ENCODE data around the gene CD79A.
A peak's percentile ranks its signal among the peaks of the same experiment; 100 is the strongest.

Gene CD79A

DNA sequence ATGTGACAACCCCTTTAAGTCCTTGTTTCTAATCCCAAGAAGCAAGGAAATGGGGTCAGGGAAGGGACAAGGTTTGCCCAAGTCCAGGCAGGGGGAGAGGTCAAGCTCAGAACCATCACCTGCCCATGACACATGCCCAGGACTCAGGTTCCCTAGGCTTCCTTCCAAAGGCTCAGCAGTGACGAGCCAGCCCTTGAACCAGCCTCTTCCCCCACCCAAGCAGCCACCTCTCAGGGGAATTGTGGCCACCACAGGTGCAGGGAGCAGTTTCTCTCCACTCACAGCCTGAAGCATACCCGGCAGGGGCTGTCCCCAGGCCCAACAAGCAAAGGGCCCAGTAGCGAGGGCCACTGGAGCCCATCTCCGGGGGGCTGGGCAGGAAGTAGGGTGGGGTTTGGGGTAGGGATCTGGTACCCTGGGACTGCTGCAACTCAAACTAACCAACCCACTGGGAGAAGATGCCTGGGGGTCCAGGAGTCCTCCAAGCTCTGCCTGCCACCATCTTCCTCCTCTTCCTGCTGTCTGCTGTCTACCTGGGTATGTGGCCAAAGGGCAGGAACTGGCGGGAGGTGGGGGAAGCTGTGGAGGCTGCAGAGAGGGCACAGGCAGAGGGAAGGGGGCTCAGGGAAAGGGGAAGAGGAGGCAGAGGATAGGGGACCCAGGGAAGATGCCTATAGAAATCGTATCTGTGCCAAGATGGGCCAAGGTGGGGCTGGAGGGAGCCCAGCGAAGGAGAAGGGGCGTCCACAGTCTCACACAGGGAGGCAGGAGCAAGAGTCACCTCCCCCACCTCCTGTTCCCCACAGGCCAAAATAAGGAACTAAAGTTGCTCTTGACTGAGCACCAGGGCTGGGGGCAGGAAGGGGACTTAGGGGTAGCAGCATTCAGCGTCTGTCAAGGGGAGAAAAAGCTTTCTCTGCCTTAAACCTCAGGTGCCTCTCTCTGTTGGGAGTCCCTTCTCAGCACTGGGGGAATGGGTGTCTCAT, at the start of gene CD79A:
Gene CD79A, plus strand, starts transcription at position 433 of the 986 bp plus-strand sequence. Its CDS starts 26 bp downstream, at position 459.
- DNase-seq (ENCODE audit: low read depth): no peak

DNA sequence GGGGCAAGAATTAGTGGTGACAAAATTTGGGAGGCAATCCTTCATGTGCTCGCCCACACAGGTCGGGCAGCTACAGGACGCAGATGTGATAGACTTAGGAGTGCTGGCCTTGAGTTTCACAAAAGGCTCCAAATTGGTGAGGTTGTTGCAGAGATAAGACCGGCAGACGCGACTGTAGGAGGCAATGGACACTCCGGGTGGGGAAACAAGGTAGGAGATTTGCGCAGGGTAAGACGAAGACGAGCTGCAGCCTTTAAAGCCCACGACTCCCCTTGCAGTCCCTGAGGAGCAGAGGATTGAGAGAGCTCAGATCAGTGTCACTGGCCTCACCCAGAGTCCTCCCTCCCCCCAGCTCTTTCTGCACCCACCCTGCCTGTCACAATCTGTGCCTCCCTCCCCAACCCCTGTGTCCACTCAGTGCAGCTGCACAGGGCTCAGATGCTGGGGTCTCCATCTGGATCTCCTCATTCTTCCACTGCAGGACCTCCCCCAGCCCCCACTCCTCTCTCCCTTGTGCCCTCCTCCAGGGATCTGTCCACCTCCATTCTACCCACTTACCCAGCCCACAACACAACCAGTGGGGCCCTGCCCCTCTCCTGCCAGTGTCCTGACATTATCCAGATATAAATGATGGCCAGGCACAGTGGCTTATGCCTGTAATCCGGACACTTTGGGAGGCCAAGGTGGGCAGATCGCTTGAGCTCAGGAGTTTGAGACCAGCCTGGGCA, 38.9 kb upstream of the CD79A start:
- no peak for DNase-seq (ENCODE audit: low read depth)

DNA sequence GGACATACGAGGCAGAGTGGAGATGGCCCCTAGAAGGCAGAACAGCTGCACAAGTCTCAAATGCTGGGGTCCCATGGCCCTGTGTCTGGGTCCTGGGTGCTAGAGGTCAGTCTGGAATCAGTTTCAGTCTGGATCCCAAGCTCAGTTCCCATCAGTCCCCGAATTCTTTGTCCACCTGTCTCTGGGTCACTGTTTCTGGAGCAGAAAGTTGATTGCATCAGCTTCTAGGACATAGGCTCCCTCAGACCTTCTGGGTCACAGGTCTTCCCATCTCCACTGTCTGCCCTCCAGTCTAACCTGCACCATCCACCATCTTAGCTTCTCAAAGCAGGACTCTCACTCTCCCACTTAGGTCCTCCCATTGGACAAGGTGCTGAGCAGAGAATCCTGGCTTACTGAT, 37.9 kb upstream of the CD79A start:
- no peak for DNase-seq (ENCODE audit: low read depth)

DNA sequence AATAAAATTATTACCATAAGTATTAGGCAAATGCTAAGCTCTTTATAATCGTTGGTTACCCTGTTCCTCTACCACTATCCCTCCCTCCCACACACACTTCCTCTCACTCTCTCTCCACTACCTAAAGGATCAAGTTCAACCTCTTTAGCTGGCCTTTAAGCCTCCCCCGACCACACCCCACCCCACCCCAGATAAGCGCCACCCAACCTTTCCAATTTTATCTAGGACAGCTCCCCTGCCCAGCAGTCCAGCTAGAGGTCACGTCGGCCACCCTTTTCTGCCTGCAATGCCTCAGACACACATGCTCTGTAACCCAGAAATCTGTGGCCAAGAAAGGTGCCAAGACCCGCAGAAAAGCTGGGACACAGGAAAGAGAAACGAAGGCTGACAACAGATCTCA, 33.7 kb upstream of the CD79A start:
- DNase-seq (ENCODE audit: low read depth): no peak

DNA sequence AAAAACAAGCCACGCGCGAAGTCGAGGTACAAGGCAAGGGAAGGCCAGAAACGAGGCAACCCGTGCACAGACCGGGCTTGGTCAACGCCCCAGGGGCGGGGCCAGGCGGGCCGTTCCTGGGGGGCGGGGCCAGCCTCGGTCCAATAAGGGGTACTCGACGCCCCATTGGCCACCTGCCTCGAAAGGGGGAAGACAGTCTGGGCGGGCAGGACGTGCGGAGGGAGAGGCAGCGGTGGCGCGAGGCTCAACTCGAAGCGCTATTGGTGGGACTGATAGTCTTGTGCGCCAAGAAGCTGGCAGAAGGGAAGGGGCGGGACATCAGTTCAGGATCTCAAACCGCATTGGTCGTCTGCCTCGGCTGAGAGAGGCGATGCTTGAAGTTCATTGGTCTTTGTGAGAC, 32.5 kb upstream of the CD79A start, which contains the start of gene LYPD4:
Gene LYPD4, minus strand, starts transcription at position 83 of the 400 bp plus-strand sequence. CDS start 5,398 bp downstream, outside the sequence.
- DNase-seq (ENCODE audit: low read depth): no peak

DNA sequence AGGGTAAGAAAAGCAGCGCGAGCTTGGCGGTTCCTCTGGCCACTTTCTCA, 32.3 kb upstream of the CD79A start, which contains the start of gene DMRTC2:
Gene DMRTC2, plus strand, starts transcription at position 42 of the 50 bp plus-strand sequence. CDS start 2,387 bp downstream, outside the sequence.
- DNase-seq (ENCODE audit: low read depth): no peak

DNA sequence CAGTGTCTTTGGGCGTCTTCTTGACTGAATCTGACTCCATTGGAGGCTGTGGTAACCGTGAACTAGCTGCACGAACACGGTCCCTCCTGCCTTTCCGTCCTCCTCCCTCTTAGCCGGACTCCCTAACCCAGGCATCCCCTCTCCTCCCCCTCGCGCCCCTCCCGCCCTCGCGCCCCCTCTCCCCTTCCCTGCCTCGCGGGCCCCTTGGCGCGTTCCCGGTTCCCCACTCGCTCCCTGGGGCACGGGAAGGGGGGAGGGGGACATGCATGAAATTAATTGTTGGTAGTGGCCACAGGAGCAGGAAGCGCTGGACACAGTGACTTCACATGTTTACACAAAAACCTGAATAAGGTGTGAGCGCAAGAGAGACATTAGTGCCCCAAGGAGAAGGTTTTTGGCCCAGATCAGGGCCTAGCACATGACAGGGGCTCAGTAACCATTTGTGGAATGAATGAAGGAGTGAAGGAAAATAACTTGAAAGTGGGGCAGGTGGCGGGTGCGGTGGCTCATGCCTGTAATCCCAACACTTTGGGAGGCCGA, 32.0 kb upstream of the CD79A start:
- no peak for DNase-seq (ENCODE audit: low read depth)

DNA sequence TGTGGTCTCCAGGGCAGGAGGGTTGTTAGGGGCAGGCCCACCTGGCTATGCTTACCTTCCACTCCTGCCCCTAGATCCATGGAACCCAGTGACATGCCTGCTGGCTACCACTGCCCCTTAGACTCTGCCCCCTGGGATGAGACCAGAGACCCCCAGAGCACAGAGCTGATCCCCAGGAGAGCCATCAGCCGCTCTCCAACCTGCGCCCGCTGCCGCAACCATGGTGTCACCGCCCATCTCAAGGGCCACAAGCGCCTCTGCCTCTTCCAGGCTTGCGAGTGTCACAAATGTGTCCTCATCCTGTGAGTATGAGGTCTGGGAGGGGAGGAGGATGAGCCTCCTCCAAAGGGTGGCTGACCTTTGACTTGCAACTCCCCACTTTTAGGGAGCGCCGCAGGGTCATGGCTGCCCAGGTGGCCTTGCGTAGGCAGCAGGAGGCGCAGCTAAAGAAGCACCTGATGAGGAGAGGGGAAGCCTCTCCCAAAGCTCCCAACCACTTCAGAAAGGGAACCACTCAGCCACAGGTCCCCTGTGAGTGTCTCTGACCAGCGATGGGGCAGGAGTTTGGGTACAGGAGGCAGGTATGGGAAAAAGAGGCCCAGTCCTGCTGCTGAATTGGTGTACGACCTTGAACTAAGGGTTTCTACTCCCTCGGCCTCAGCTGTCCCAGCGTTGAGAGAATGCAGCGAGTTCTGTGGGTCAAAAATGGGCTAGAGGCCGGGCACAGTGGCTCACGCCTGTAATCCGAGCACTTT, 29.6 kb upstream of the CD79A start:
- no peak for DNase-seq (ENCODE audit: low read depth)

DNA sequence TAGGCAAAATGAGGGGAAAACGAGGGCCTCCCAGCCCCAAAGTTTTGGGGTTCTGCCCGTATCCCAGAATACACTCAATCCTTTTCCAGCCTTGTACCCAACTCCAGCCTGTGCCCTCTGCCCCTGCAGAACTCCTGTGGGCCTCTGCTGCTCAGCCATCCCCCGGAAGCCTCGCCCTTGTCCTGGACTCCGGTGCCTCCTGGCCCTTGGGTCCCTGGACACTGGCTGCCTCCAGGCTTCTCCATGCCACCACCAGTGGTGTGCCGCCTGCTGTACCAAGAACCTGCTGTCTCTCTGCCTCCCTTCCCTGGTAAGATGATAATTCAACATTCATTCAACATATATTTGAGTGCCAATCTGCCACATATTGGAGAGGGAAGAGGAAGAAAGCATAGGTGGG, 28.4 kb upstream of the CD79A start:
- DNase-seq (ENCODE audit: low read depth): no peak

DNA sequence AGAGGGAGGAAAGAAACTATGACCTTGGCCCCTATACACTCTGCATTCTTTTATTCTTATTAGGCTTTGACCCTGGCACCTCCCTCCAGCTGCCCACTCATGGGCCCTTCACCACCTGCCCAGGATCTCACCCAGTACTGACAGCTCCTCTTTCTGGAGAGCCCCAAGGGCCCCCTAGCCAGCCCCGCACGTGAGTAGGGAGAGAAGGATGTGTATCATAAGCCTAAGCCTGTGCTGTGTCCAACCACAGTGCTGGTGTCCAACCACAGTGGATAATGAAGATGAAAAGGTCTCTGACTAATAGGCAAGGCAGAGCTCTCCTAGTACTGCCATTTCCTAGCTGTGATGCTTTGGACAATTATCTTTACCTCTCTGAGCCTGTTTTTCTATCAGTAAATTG, 28.0 kb upstream of the CD79A start:
- DNase-seq (ENCODE audit: low read depth): no peak

DNA sequence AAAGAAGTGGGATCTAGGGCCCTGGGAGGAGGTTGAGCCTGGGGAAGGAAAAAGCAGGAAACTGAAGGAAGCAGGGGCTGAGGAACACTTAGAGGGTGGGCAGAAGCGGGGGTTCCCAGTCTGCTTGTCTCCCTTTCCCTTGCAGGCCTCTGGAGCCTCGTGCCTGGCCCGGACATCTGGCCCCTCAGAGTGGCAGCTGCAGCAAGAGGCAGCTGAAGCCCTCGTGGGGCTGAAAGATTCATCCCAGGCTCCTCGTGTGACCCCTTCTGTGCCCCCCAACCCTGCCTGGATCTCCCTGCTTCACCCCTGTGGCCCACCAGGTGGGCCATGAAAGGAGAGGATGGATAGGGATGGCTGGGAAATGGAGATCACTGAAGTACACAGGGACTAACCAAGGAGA, 26.7 kb upstream of the CD79A start:
- DNase-seq (ENCODE audit: low read depth): no peak

DNA sequence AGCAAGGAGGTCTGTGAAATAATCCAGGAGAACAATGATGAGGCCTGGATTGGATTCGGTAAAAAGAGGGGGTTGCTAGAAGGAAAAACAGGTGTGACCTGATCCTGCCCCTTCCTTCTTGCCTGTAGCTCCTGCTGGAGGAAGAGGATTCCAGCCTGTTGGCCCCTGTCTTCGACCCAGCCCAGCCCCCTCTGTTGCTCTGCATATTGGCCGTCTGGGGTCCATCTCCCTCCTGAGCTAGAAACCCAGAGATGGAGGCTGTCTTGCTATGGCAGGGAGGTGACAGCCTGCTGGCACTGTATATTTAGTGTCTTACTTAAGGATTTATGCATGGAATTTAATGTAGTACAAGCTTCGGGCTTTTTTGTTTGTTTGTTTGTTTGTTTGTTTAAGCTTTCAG, 25.6 kb upstream of the CD79A start:
- DNase-seq (ENCODE audit: low read depth): no peak

DNA sequence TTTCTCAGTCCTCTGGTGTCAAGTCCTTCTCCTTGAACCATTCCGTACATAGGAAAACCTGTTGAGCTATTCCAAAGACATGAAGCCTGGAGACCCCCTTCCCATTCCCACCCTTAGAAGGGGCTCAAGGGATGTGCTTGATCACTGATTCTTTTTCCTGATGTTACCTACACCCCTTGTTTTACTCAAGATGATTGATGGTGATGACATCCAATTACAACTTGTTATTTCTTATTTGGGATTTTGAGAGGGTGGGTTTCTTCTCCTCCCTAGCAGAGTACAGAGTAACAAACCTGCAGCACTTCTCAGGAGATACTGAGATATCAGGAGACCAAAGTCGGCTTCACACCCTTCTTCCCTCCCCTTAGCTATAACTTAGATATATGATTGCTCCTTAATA, 23.7 kb upstream of the CD79A start:
- no peak for DNase-seq (ENCODE audit: low read depth)

DNA sequence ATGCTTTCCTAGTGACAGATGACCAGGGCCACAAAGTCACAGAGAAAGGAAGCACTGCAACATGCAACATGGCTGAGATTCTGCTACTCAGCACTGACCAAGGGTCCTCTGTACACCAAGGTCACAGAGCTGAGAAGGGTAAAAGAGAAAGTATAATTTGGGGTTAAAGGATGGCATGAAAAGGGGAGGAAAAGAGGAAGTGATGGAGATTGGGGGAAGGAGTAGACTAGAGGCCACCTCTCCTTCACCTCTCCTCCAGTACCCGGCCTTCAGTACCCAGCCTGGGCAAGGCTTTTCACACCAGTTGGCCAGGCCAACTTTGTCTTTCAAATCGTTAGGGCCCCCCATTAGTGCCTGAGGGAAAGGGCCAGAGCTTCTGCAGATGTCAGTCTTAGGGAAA, 23.3 kb upstream of the CD79A start:
- no peak for DNase-seq (ENCODE audit: low read depth)

DNA sequence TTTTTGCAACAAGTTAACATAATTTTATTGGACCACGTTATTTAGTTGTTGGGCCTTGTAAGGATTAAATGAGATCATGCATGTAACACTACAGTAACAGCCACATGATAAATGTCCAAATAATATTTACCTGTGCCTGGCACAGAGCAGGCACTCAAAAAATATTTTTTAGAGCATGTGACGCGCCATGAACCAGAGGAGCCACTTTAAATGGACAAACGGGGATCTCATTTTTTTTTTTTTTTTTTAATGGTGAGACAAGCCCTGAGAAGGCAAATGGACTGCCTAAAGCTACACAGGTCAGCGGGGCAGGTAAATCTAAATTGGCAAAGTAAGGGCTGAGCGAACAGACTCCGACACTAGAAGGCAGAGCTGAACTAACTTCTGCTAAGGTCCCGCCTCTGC, 17.9 kb upstream of the CD79A start:
- DNase-seq (ENCODE audit: low read depth): no peak

DNA sequence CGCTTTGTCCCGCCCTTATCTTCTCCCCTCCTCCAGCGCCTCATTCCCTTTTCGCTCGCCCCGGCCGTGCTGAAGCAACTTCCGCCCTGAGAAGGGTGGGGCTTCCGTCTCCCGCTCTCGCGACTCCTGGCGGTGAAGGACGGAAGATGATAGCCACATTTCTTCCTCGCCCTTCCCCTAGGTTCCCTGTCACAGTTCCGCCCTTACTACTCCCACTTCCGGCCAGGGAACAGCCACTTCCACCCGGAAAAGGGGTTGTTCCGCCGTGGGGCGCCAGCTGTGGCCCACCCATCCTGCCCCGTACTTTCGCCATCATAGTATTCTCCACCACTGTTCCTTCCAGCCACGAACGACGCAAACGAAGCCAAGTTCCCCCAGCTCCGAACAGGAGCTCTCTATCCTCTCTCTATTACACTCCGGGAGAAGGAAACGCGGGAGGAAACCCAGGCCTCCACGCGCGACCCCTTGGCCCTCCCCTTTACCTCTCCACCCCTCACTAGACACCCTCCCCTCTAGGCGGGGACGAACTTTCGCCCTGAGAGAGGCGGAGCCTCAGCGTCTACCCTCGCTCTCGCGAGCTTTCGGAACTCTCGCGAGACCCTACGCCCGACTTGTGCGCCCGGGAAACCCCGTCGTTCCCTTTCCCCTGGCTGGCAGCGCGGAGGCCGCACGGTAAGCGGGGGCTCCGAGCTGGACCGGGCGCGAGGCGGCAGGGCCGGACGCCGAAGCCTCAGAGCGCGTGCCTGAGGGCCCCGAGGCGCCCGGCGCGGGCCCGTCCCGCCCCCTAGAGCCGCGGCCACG, 17.3 kb upstream of the CD79A start, which contains the start of gene RPS19:
Gene RPS19, plus strand, starts transcription at position 638 of the 801 bp plus-strand sequence. CDS start 520 bp downstream, outside the sequence.
- DNase-seq (ENCODE audit: low read depth): peak; percentile 97

DNA sequence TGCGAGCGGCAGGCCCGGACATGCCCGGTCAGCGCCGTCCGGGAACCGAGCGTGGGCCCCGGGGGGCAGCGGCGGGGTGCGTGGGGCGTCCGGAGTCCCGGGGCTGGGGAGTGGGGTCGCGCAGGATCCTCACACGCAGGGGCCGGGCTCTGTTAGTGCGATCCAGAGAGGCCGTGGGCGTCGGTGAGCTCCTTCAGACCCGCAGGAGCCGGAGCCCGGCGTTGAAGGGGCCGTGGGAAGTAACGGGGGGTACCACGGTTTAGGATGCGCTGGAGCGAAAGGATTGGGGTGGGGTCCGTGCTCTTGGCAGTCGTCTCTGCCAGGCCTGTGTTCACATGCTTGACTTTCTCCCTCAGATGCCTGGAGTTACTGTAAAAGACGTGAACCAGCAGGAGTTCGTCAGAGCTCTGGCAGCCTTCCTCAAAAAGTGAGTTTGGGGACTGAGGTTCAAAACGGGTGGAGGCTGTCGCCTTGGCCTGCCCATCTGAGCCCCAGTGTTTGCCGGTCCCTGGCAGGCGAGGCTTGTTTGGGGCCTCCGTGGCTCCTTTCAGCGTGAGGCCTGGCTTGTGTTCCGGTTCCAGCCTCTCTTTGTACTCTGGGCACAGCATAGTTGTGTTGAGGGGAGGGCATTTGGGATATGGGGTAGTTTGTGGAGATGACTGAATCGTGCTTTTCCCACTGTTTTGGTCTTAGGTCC, 16.5 kb upstream of the CD79A start:
- DNase-seq (ENCODE audit: low read depth): no peak

DNA sequence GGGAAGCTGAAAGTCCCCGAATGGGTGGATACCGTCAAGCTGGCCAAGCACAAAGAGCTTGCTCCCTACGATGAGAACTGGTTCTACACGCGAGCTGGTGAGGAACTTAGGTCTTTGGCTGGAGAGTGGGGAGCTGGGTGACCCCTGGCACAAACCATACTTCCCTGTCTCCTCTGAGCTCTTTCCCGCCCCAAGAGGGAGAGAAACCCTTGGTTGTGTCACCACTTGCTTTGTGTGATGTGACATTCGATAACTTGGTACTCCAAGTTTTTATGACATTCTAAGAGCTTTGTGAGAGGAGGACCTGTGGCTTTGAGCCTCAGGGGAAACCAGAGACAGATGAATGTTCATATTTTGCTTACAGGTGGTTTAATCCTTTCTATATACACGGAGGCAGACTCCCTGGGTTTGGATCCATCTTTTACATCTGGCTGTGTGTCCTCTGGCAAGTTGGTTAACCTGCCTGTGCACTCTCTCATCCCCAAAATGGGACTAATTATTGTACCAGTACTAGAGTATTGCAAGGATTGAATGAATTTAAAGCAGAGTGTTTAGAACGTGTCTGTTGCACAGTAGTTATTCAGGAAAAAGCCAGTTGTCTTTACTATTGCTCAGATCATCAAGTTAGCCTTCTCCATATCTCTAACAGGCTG, 15.8 kb upstream of the CD79A start:
- no peak for DNase-seq (ENCODE audit: low read depth)

DNA sequence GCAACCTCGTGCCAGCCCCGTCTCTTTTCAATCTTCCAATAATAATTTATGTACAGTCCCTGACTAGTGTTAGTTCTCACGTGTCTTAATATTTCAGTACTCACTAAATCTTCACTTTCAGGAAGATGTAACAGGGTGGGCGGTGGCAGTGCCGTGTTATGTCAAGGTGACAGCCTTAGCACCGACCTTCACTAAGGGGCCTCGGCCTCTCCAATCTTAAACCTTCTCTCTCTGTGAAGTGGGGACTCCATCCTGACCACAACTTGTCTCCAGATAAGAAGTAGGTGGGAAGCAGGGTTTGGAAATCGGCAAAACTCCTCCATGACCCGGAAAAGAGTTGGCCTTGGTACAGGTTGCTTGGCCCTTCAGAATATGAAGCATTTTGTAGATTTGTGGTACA, 15.2 kb upstream of the CD79A start:
- no peak for DNase-seq (ENCODE audit: low read depth)

DNA sequence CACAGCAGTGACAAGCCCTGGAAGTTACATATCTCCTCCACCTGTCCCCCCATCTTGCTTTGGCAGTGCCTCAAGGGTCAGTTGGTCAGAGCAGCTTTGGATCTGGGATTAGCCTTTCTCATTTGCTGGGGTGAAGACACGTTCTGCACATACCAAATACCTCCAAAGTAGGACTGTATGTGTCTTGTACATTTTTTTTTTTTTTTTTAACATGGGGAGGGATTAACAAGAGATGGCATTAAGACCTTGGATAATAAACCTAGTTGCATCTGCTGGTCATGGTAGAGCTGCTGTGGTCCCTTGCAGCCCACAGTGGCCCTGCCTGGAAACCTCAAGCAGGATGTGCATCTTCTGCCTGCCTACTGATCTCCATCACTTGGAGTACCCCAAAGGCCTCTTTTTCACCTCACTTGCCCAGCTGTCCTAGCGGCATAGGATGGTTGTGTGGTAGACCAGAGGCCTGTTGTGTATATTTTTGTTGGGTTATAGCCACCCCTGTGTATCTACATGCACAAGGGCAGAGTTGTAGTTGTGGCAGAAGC, 14.6 kb upstream of the CD79A start:
- DNase-seq (ENCODE audit: low read depth): no peak
